Lower leg skin (tissue), 4 donors: ENCODE measurements around the gene WDR33. TPM values are rescaled to one million over a fixed set of nuclear protein-coding genes. Genes with fewer than 3 reads are reported as not detected.

Experiments
- DNase-seq, 2 donors: peaks; one replicate each; pipeline ENCODE4 v3.0.0-alpha.2; 2019; ENCODE audit warnings: low spot score in 2 of 2
- H3K4me3 ChIP-seq: fragments of 200-600 bp; sonication (generic); 2 replicates; pipeline ENCODE4 v1.5.1; 2017; ENCODE audit warnings: mild to moderate bottlenecking, low read depth; ENCODE audit not compliant: poor library complexity, severe bottlenecking
- CTCF ChIP-seq, 3 donors: fragments of 450-650 bp; IDR thresholded peaks; one replicate each; pipeline ENCODE4 v1.5.1; 2016; ENCODE audit warnings: antibody characterized with exemption in 3 of 3, mild to moderate bottlenecking in 3 of 3, moderate library complexity in 2 of 3
- POLR2A ChIP-seq, 2 donors: fragments of 450-650 bp; IDR thresholded peaks; one replicate each; pipeline ENCODE4 v1.6.1; 2016 to 2017; ENCODE audit warnings: antibody characterized with exemption in 2 of 2, mild to moderate bottlenecking in 1 of 2, moderate library complexity in 1 of 2
- WGBS, 2 donors: methylation state at CpG; one replicate each; pipeline ENCODE4 v1.1.5; 2018; 5-methylcytosine and 5-hydroxymethylcytosine counted together
- intact Hi-C: fragments of 100-400 bp; cut with DNase I; formaldehyde crosslinking; loops from one replicate; pipeline ENCODE4 v1.15.0; 2023; ENCODE audit warnings: low total_unique reads
- total RNA-seq, 4 donors: library from RNA; depleted of rRNA; stranded (reverse); fragments of >200 nt; gene quantifications; one replicate each; pipeline ENCODE4 v1.1.0, GENCODE V29; 2016

WDR33 gene
- total RNA-seq, 4 donors from 2014 or later: 31.6 to 44.8 (median 32.5) TPM

- intact Hi-C loops: no loop called here
- no peak overlapping the region for H3K4me3 ChIP-seq
- 93 to 96% methylated on average over 14 of the region's 14 CpGs for WGBS, 2 donors
- TF ChIP-seq CTCF (IDR thresholded peaks at IDR 0.05): no peak
- no peak for TF ChIP-seq POLR2A (IDR thresholded peaks at IDR 0.05)
- no peak for DNase-seq
Observed at GRCh38 chr2:127715778-127716449, 95.1 kb downstream of the WDR33 start.

- H3K4me3 ChIP-seq: no peak overlapping the region
- intact Hi-C loops: no loop called here
- WGBS, 2 donors: 95 to 96% methylated on average over 24 to 25 of the region's 25 CpGs
- no peak for DNase-seq
- TF ChIP-seq CTCF (IDR thresholded peaks at IDR 0.05) (no peak), POLR2A (IDR thresholded peaks at IDR 0.05) (no peak)
Observed at GRCh38 chr2:127713562-127713961, 97.4 kb downstream of the WDR33 start.

- TF ChIP-seq CTCF (IDR thresholded peaks at IDR 0.05): no peak
- no peak for TF ChIP-seq POLR2A (IDR thresholded peaks at IDR 0.05)
- 87 to 94% methylated on average over 2 of the region's 2 CpGs for WGBS, 2 donors
- no peak for DNase-seq
- intact Hi-C loops: no loop called here
- no peak overlapping the region for H3K4me3 ChIP-seq
Observed at GRCh38 chr2:127712999-127713398, 98.0 kb downstream of the WDR33 start.

GRCh38 chr2:127709336-127709735 is 101.6 kb downstream of the WDR33 start:
- WGBS, 2 donors: 94 to 95% methylated on average over 13 of the region's 13 CpGs
- no peak for DNase-seq
- H3K4me3 ChIP-seq: no peak overlapping the region
- TF ChIP-seq CTCF (IDR thresholded peaks at IDR 0.05) (no peak), POLR2A (IDR thresholded peaks at IDR 0.05) (no peak)
- intact Hi-C loops: no loop called here

- DNase-seq: no peak
- H3K4me3 ChIP-seq: no peak overlapping the region
- TF ChIP-seq POLR2A (IDR thresholded peaks at IDR 0.05): no peak
- TF ChIP-seq CTCF (IDR thresholded peaks at IDR 0.05): no peak
- 57 to 67% methylated on average over 8 to 9 of the region's 9 CpGs for WGBS, 2 donors
- intact Hi-C loops: no loop called here
Observed at GRCh38 chr2:127707890-127708648, 102.9 kb downstream of the WDR33 start.
